ENCODE measurements around the gene SHKBP1.
"Not testable (repeated sequence)": the region's sequence is repeated elsewhere in the genome, so short reads cannot be mapped to it uniquely, and the experiment has no call there.

The SHKBP1 gene

GRCh38 chr19:40555978-40556689 is 20.5 kb upstream of the SHKBP1 start:
- DNase-seq (ENCODE audit: low read depth in 2 of 2), result no peak

DNA sequence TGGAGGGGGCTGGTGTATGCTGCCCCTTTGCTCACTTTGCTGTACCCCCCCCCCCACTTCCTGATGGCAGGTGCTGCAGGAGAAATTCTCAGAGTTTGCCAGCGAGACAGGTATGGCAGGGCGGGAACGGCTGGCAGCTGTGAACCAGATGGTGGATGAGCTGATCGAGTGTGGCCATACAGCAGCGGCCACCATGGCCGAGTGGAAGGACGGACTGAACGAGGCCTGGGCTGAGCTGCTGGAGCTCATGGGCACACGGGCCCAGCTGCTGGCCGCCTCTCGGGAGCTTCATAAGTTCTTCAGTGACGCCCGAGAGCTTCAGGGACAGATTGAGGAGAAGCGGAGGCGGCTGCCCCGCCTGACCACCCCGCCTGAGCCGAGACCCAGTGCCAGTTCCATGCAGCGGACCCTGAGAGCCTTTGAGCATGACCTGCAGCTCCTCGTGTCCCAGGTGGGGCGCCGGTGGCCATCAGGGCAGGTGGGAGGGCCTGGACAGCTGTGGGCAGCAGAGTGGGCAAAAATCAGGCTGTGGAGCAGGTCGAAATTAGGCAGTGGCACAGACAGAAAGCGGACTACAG is 19.6 kb upstream of the SHKBP1 start:
- no peak for DNase-seq (ENCODE audit: low read depth in 2 of 2)

DNA sequence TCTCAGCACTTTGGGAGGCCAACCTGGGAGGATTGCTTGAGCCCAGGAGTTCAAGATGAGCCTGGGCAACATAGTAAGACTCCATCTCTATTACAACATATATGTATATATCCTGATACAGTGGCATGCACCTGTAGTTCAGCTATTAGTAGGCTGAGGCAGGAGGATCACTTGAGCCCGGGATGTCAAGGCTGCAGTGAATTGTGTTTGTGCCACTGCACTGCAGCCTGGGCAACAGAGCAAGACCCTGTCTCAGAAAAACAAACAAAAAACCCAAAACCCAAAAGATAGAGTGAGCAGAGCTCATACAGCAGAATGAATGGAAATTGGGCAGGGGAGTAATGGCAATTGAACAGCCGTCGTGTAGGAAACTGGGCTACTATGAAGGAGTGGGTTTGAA is 17.3 kb upstream of the SHKBP1 start:
- no peak for DNase-seq (ENCODE audit: low read depth in 2 of 2)

DNA sequence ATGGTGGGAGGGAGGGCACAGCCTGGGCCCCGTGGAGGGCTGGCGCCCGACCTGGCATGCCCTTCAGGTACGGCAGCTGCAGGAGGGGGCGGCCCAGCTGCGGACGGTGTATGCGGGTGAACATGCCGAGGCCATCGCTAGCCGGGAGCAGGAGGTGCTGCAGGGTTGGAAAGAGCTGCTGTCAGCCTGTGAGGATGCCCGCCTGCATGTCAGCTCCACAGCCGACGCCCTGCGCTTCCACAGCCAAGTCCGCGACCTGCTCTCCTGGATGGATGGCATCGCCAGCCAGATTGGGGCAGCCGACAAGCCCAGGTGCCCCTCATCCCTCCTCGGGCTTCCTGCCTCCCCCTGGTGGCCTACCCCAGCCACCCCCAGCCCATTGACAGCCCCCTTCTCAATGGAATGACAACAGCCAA is 16.6 kb upstream of the SHKBP1 start:
- no peak for DNase-seq (ENCODE audit: low read depth in 2 of 2)

DNA sequence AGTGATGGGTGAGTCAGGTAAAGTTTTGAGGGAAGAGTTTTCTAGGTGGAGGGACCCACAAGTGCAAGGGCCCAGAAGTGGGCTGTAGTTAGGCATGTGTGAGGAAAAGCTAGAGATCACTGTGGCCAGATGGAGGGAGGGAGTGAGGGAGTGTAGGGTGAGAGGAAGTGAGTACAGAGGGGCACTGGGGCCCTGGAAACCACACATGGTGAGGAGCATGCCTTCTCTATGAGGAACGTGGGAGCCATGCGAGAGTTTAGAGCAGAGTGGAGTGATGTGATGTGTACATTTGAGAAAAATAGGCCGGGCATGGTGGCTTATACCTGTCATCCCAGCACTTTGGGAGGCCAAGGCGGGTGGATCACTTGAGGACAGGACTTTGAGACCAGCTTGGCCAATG is 14.7 kb upstream of the SHKBP1 start:
- DNase-seq (ENCODE audit: low read depth in 2 of 2), result no peak

DNA sequence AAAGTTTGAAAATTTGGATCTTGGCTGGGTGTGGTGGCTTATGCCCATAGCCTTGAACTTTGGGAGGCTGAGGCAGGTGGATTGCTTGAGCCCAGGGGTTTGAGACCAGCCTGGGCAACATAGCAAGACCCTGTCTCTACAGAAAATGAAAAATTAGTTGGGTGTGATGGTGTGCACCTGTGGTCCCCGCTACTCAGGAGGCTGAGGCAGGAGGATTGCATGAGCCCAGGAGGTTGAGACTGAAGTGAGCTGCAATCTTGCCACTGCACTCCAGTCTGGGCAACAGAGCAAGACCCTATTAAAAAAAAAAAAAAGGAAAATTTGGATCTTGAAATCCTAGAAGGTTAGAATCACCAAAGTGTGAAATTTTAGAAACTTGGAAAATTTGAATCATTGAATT is 12.1 kb upstream of the SHKBP1 start:
- not testable (repeated sequence) for DNase-seq (ENCODE audit: low read depth in 2 of 2)

DNA sequence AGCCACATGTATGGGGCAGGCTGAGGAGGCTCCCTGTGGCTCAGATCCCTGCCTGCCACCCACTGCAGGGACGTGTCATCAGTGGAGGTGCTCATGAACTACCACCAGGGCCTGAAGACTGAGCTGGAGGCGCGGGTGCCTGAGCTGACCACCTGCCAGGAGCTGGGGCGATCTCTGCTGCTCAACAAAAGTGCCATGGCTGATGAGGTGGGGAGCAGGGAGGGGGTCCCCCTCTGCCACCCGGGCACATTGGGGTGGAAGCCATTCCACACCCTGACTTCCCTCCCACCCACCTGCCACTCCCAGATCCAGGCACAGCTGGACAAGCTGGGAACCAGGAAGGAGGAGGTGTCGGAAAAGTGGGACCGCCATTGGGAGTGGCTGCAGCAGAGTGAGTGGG is 11.3 kb upstream of the SHKBP1 start:
- no peak for DNase-seq (ENCODE audit: low read depth in 2 of 2)

DNA sequence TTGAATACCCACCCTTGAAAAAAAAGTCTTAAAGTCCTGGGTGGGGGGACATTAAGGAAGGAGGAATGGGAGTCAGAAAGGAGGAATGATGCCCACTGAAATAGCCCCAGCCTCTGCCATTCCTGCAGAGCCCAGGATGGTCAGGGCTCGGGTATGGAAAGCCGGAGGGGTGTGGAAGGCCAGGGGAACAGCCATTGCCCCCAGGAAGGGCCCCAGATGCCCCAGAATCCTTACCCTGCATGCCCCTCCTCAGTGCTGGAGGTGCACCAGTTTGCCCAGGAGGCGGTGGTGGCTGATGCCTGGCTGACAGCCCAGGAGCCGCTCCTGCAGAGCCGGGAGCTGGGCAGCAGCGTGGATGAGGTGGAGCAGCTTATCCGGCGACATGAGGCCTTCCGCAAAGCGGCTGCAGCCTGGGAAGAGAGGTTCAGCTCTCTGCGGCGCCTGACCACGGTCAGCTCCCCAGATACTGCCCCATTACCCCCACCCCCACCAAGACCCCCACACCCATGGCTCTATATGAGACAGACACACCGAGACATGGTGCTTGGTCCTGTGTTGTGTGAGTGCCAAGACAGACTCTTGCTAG is 10.7 kb upstream of the SHKBP1 start:
- no peak for DNase-seq (ENCODE audit: low read depth in 2 of 2)

DNA sequence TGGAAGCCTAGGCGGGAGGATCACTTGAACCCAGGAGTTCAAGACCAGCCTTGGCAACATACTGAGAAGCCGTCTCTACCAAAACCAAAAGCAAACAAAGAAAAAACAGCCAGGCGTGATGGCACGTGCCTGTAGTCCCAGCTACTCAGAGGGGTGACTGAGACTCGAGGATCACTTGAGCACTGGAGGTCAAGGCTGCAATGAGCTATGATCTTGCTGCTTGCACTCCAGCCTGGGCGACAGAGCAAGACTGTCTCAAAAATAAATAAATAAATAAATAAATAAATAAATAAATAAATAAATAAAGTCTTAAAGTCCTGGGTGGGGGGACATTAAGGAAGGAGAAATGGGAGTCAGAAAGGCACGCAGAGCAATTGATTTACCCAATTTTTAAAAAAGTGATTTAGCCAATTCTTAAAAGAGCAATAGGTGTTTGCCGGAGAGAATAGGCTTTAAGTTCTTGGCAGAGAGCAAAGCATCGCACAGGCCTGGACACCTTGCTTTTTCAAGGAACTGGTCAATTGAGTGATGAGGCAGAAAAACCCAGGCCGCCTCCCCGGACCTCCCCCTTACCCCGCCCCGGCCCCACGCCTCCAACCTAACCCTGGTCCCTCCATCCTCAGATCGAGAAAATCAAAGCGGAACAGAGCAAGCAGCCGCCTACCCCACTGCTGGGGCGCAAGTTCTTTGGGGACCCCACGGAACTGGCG is 9.5 kb upstream of the SHKBP1 start:
- DNase-seq (ENCODE audit: low read depth in 2 of 2), result no peak

- DNase-seq (ENCODE audit: low read depth in 2 of 2), result no peak
Measured at GRCh38 chr19:40567750-40568494, 8.8 kb upstream of the SHKBP1 start.

- peak; percentile 83 to 89 for DNase-seq (ENCODE audit: low read depth in 2 of 2)
Measured at GRCh38 chr19:40570313-40571004, 6.2 kb upstream of the SHKBP1 start.

- no peak for DNase-seq (ENCODE audit: low read depth in 2 of 2)
Measured at GRCh38 chr19:40571005-40571318, 5.7 kb upstream of the SHKBP1 start.

- no peak for DNase-seq (ENCODE audit: low read depth in 2 of 2)
Measured at GRCh38 chr19:40571831-40572495, 4.7 kb upstream of the SHKBP1 start.

DNA sequence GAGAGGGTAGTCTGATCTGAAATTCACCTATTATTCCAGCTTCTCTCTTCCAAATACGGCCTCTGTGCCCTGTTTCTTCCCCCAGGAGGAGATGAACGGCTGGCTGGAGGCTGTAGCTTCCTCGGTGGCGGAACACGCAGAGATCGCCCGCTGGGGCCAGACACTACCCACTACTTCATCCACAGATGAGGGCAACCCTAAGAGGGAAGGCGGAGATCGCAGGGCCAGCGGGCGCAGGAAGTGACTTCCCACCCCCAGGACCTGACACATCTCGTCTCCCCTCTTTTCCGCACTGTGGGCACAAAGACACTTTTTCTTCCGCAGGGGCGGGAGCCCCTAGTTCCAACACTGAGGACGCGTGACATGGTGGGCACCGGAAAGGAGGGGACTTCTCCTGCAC is 1.3 kb upstream of the SHKBP1 start:
- DNase-seq (ENCODE audit: low read depth in 2 of 2), result no peak

DNA sequence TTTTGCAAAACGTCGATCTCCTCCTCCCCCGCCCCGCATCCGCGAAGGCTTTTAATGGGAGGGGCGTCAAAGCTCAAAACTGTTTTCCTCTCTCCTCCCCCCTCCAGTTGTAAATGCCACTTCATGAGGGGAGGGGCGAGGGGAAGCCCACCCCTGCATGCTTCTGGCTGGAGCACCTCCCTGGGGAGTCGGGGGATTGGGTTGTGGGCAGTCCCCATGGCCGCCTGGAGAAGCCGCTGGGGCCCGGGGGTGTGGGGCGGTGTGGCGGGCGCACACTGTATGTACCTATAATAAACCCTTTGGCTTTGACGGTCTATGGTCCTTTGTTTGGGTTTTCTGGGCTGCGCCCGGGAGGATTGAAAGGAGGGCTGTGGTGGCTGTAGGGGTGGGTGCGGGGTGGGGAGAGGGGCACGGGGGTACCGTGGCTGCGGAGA is 505 bp upstream of the SHKBP1 start:
- no peak for DNase-seq (ENCODE audit: low read depth in 2 of 2)

DNA sequence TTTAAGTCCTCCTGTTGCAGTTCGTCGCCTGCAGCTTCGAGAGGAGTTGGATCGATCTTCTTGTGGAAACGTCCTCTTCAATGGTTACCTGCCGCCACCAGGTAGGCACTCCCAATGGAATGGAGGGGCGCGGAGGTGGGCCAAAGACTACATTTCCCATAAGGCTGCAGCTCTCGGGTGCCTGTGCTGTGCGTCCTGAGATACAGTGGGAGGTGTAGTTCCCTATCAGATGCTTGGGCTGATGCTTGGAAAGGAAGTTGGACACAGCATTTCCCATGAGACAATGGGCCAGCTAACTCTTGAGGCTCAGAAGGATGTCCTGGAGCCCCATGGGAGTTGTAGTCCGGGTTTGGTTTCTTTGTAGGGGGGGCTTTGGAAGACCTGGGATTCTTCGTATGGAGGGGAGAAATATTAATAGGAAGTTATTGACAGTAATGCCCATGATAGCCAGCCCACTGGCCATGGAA is 1.8 kb downstream of the SHKBP1 start:
- DNase-seq (ENCODE audit: low read depth in 2 of 2), result no peak

DNA sequence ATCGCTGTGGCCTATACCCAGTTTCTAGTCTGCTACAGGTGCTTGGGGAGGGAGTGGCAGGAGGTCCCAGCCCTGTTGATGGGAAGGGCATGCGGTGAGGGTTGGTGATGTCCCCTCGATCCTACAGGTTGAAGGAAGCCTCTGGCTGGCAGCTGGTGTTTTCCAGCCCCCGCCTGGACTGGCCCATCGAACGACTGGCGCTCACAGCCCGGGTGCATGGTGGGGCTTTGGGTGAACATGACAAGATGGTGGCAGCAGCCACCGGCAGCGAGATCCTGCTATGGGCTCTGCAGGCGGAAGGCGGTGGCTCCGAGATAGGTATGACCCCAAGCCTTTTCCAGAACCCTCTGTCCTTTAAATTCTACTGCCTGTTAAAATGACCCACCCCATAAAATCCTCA is 3.9 kb downstream of the SHKBP1 start:
- no peak for DNase-seq (ENCODE audit: low read depth in 2 of 2)

DNA sequence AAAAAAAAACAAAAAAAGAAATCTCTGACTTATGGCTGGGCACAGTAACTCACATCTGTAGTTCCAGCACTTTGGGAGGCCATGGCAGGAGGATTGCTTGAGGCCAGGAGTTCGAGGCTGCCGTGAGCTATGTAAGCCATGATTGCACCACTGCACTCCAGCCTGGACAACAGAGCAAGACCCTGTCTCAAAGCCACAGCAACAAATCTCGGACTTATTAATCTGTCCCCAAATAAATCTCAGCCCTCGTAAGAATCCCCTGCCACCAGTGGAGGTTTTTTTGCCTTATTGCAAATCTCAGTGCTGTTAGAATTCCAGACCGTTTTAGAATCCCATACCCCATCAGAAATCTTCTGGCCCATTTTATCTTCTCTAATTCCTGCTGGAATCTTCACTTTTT is 4.9 kb downstream of the SHKBP1 start:
- no peak for DNase-seq (ENCODE audit: low read depth in 2 of 2)

DNA sequence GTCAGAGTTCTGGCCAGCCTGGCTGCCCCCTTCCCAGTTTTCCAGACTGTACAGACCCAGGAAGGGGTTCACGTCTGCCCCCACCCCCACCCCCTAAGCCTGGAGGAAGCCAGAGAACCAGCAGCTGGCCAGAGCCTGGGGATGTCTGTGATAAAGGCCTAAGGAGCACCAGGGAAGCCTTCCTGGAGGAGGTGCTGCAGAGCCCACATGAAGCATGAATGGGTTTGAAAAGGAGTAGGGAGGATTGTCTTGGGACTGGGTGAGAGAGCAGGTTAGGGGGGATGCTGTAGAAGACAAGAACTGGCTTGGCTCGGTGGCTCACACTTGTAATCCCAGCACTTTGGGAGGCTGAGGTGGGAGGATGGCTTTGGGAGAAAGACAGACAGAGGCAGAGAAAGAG is 5.8 kb downstream of the SHKBP1 start:
- DNase-seq (ENCODE audit: low read depth in 2 of 2), result no peak

GRCh38 chr19:40583283-40583682 is 6.6 kb downstream of the SHKBP1 start:
- DNase-seq (ENCODE audit: low read depth in 2 of 2), result no peak

DNA sequence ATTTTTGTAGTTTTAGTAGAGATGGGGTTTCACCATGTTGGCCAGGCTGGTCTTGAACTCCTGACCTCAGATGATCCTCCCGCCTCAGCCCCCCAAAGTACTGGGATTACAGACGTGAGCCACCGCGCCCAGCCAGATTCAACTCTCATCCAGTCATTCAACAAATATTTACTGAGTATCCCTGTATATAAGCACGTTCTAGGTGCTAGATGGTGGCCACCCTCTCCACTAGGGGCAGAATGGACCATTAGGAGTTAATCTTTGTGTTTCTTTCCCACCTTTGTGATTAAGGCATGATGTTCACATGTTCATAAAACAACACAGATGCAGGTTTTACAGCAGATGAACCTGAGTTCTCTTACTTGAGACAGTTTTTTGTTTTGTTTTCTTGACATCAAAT is 7.3 kb downstream of the SHKBP1 start:
- no peak for DNase-seq (ENCODE audit: low read depth in 2 of 2)
